Activated CD4-positive, alpha-beta T cell treated with anti-CD3 and anti-CD28 coated beads, Interleukin-2, amount 10 ng/mL, durations not matched to agents 7 days and 5 days (primary cell): ENCODE data around the gene HDAC5. TPM values are rescaled to one million over a fixed set of nuclear protein-coding genes. Genes with fewer than 3 reads are reported as not detected.
A peak's percentile ranks its signal among the peaks of the same experiment; 100 is the strongest.
"Not testable (repeated sequence)": the region's sequence is repeated elsewhere in the genome, so short reads cannot be mapped to it uniquely, and the experiment has no call there.

ENCODE experiments used
- CTCF ChIA-PET: fragments of 350-600 bp; sonication (Branson Sonifier 250); formaldehyde crosslinking; loops from one replicate; lab custom pipeline; 2021; ENCODE audit warnings: antibody characterized with exemption; lab: Charles Lee
- POLR2A ChIA-PET: fragments of 350-600 bp; sonication (Branson Sonifier 250); formaldehyde crosslinking; loops from one replicate; lab custom pipeline; 2021; ENCODE audit warnings: antibody characterized with exemption; lab: Charles Lee
- DNase-seq: peaks from one replicate; pipeline ENCODE4 v3.0.0-alpha.2; 2020
- H3K27ac Mint-ChIP-seq: one replicate; pipeline ENCODE4 v1.8.0; 2021; ENCODE audit warnings: mild to moderate bottlenecking, moderate library complexity, mixed read lengths
- H3K27me3 Mint-ChIP-seq: one replicate; pipeline ENCODE4 v1.8.0; 2021; ENCODE audit warnings: mixed read lengths
- H3K36me3 Mint-ChIP-seq: one replicate; pipeline ENCODE4 v1.8.0; 2021; ENCODE audit warnings: low read depth, mixed read lengths
- H3K4me1 Mint-ChIP-seq: one replicate; pipeline ENCODE4 v1.8.0; 2021; ENCODE audit warnings: mixed read lengths
- H3K4me3 Mint-ChIP-seq: one replicate; pipeline ENCODE4 v1.8.0; 2021; ENCODE audit warnings: mild to moderate bottlenecking, moderate library complexity, mixed read lengths
- H3K9me3 Mint-ChIP-seq: one replicate; pipeline ENCODE4 v1.8.0; 2021; ENCODE audit warnings: mixed read lengths
- total RNA-seq, 2 experiments: library from RNA; stranded (reverse); gene quantifications; one replicate each; pipeline ENCODE4 v1.2.3, GENCODE V29; 2021

HDAC5 gene
- total RNA-seq, 2 experiments from 2014 or later = 27.0 to 32.3 TPM

DNA sequence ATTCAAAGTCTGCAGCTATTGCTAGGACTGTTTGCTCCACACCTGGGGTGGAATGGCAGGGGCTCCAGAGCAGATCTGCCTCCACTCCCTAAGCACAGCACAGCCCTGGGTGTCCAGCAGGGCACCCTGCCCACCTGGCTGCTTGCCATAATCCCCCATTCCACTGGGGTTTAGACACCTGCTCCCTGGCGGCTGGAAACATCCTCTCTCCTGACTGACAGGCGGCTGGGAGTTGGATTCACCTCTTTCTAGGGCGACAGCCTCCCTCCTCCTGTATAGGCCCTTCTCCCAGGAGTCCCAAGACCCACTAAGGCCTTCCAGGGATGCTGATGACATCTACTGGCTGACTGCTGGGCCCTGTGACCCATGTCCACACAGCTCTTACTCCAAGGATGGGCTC is 18.0 kb downstream of the HDAC5 start:
- ChIA-PET CTCF (interaction anchor here (0.6 to 1.4 kb wide), 2 partner anchors 10 to 1754 kb away, joined by 5 to 6 read pairs; no protein-coding TSS in a partner anchor), POLR2A (no interaction called here)
- Mint-ChIP-seq H3K27ac (no peak overlapping the region), H3K9me3 (no peaks in the 10 kb centered on the region), H3K27me3 (no peaks in the 10 kb centered on the region), H3K36me3 (no peaks in the 10 kb centered on the region), H3K4me1 (peaks cover 5% of the 10 kb centered on the region), H3K4me3 (no peak overlapping the region)
- no peak for DNase-seq

DNA sequence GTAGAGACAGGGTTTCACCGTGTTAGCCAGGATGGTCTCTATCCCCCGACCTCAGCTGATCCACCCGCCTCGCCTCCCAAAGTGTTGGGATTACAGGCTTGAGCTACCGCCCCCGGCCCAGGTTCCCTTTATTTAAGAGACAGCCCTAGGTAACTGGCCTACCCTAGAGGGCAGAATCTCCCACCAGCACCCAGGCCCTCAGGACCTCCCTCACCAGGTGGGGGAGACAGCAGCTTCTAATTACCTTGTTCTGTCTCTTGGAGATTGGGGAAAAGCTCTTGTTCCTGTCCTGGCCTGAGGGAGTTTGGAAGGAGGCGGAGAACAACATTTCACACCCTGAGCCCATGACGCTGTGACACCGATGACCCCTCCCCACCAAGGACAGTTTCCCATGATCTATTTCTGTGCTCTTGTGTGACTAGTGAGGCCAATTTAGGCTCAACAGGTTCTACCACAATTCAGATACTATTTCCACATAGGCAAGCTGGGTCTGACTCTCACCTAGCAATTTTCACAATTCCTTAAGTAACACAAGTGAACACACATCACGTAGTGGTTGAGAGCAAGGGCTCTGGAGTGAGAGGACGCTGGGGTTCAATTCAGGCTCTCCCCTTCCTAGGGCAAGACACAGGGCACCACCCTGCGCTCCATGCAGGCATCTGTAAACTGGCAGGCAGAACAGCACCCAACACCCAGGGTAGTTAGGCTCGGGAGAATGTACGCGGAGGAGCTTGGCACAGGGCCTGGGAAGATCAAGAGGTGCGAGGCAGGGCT is 20.4 kb downstream of the HDAC5 start:
- POLR2A ChIA-PET = interaction anchor here (0.6 kb wide), 1 partner anchor 11 kb away, joined by 4 read pairs; no protein-coding TSS in a partner anchor
- H3K27me3 Mint-ChIP-seq = no peaks in the 10 kb centered on the region
- H3K4me3 Mint-ChIP-seq = no peak overlapping the region
- H3K27ac Mint-ChIP-seq = no peak overlapping the region
- no peaks in the 10 kb centered on the region for H3K9me3 Mint-ChIP-seq
- CTCF ChIA-PET = interaction anchor here (0.7 to 1.2 kb wide), 5 partner anchors 12 to 159 kb away, joined by 3 to 4 read pairs (median 3); partner anchors contain the start of gene HDAC5
- DNase-seq = no peak
- no peaks in the 10 kb centered on the region for H3K36me3 Mint-ChIP-seq
- peaks cover 3% of the 10 kb centered on the region for H3K4me1 Mint-ChIP-seq

DNA sequence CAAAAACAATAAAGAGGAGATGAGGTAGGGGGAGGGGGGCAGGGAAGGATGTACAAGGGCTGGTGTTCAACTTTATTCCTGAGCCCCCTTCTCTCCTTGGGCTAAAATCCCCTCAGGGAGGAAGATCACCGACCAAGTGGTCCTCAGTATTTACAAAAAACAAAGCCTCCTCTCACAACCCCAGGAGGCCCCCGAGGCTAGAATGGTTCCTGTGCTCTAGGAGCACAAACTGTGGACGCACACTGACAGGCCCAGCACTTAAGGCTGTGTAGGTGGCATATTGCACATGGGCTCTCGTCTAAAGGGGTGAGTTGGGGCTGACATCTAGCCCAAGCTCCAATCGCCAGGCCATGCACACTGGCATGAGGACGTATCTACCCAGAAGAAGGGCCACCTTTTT is 21.6 kb downstream of the HDAC5 start:
- CTCF ChIA-PET = interaction anchor here (0.9 to 1.2 kb wide), 2 partner anchors 10 to 22 kb away, joined by 3 to 4 read pairs; partner anchors contain the start of gene HDAC5

DNA sequence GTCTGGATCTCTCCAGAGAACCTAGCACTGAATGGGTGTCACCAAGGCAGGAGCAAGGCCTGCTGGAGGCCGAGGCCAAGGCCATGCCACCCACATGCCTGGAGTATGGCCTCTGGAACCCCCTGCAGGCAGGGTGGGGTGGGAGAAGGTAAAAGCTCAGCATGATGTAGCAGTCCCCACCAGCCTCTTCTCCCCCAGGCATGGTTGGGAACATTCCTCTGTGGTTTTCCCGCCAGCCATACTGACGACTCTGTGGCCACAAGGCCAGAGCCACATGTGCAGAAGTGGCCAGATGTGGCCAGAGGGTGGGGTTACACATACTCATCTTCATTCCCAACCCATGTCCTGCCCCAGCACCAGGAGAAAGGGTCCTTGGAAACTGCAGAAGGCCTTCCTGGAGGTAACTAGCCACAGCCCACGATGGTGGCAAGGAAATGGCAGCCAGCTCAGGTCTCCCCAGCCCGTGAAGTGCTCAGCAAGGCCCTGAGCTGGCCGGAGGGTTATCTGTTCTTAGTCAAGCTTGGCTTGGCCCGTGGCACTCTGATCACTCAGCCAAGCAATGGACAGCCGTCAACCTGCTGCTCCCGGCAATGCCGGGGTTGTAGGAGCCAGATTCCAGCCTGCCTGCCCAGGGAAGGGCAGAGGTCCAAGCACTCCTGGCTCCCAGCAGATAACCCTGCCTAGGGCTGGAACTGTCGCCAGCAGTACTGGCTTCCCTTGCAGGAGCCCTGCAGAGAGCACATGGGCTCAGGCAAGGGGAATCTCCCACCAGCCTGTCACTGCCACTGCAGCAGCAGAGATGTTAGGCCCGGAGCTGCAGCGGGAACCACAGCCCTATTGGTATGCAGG is 26.1 kb downstream of the HDAC5 start:
- peaks cover 17% of the 10 kb centered on the region for H3K4me1 Mint-ChIP-seq
- no peak overlapping the region for H3K27ac Mint-ChIP-seq
- ChIA-PET CTCF (no interaction called here), POLR2A (no interaction called here)
- H3K9me3 Mint-ChIP-seq = no peaks in the 10 kb centered on the region
- H3K36me3 Mint-ChIP-seq = no peaks in the 10 kb centered on the region
- DNase-seq = no peak
- no peak overlapping the region for H3K4me3 Mint-ChIP-seq
- no peaks in the 10 kb centered on the region for H3K27me3 Mint-ChIP-seq

More for the DNA sequence above, 21.6 kb downstream of the HDAC5 start:
- POLR2A ChIA-PET, H3K4me1 Mint-ChIP-seq, H3K36me3 Mint-ChIP-seq, H3K27me3 Mint-ChIP-seq, DNase-seq, H3K27ac Mint-ChIP-seq, H3K4me3 Mint-ChIP-seq, H3K9me3 Mint-ChIP-seq: not testable (repeated sequence)

DNA sequence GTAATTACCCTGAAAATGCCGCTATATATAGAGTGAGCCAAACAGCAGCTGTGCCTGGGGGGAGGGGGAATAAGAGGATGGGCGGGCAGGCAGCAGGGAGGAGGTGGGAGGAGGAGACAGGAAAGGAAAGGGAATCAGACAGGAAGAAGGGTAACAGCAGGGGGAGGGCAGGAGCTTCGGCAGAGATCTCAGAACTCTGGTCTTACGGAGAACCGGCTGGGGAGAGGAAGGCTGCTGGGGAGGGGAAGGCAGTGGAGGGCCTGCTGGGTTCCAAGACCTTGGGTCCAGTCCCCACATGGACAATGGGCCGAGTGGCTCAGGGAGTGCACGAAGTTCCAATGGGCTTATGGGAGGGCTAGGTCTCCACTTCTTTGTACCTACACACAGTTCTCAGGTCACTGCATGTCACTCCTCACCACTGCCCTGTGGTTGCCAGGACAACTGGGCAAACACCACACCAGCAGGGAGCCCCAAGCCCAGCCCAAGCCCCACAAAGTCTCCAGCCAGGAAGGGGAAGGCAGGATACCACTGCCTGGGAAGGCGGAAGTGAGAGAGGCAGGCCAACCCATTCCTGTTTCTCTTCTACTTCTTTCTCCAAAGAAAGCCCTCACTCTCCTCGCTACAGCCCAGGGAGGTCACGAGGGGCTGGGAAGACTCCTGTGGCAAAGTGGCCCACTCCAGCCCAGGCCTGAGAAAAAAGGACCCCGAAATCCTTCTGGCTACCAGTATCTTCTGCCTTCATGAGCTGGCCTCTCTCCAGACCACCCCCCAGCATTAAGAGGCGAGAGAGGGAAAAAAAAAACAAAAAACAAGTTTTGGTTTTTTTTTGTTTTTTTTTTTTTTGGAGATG is 27.6 kb downstream of the HDAC5 start:
- ChIA-PET POLR2A (interaction anchor here (0.5 to 0.7 kb wide), 2 partner anchors 24 to 126 kb away, joined by 3 read pairs; no protein-coding TSS in a partner anchor), CTCF (no interaction called here)
- no peaks in the 10 kb centered on the region for H3K36me3 Mint-ChIP-seq
- H3K4me1 Mint-ChIP-seq = peaks cover 17% of the 10 kb centered on the region
- DNase-seq = no peak
- no peaks in the 10 kb centered on the region for H3K9me3 Mint-ChIP-seq
- H3K27ac Mint-ChIP-seq = peak overlapping the region; percentile 69
- H3K4me3 Mint-ChIP-seq = no peak overlapping the region
- H3K27me3 Mint-ChIP-seq = no peaks in the 10 kb centered on the region

DNA sequence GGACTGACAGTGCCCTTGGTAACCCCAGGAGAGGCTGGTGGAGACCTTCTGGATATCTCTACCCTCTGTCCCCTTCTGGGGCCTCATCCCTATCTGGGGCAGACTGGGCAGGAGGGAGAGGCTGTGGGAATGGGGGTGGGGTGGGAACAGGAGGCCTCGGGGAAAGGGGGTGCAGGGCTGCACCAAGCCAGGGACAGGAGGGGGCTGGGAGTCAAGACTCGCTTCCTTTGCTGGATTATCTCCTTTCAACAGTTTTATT is 28.1 kb downstream of the HDAC5 start:
- no peak overlapping the region for H3K27ac Mint-ChIP-seq
- no peaks in the 10 kb centered on the region for H3K27me3 Mint-ChIP-seq
- no peak overlapping the region for H3K4me3 Mint-ChIP-seq
- H3K9me3 Mint-ChIP-seq = no peaks in the 10 kb centered on the region
- H3K36me3 Mint-ChIP-seq = no peaks in the 10 kb centered on the region
- ChIA-PET POLR2A (interaction anchor here (0.5 to 0.7 kb wide), 2 partner anchors 24 to 127 kb away, joined by 3 read pairs; no protein-coding TSS in a partner anchor), CTCF (no interaction called here)
- no peak for DNase-seq
- peaks cover 17% of the 10 kb centered on the region for H3K4me1 Mint-ChIP-seq

DNA sequence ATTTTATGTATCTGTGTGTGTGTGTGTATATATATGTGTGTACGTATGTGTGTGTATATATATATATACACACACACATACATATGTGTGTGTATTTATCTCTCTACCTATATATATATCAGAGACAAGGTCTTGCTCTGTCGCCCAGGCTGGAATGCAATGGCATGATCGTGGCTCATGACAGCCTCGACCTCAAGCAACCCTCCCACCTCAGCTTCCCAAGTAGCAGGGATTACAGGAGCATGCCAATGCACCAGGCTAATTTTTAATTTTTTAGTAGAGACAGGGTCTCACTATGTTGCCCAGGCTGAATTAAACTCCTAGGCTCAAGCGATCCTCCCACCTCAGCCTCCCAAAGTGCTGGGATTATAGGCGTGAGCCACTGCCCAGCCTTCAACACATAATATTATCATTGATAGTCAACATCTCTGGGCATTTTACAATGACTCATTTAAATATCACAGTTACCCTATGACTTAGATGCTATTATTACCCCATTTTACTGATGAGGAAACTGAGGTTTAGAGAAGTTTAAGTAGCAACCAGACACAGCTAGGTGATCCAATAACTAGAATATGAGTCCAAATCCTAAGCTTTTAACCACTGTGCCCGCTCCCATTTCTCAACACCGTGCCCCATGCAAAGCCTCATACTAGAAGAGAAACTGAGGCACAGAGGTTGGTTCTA is 28.6 kb downstream of the HDAC5 start:
- no peaks in the 10 kb centered on the region for H3K9me3 Mint-ChIP-seq
- ChIA-PET CTCF (no interaction called here), POLR2A (interaction anchor here (0.5 to 0.7 kb wide), 2 partner anchors 23 to 127 kb away, joined by 3 read pairs; no protein-coding TSS in a partner anchor)
- no peak for DNase-seq
- H3K36me3 Mint-ChIP-seq = no peaks in the 10 kb centered on the region
- no peaks in the 10 kb centered on the region for H3K27me3 Mint-ChIP-seq
- H3K4me3 Mint-ChIP-seq = no peak overlapping the region
- no peak overlapping the region for H3K27ac Mint-ChIP-seq
- H3K4me1 Mint-ChIP-seq = peaks cover 17% of the 10 kb centered on the region

DNA sequence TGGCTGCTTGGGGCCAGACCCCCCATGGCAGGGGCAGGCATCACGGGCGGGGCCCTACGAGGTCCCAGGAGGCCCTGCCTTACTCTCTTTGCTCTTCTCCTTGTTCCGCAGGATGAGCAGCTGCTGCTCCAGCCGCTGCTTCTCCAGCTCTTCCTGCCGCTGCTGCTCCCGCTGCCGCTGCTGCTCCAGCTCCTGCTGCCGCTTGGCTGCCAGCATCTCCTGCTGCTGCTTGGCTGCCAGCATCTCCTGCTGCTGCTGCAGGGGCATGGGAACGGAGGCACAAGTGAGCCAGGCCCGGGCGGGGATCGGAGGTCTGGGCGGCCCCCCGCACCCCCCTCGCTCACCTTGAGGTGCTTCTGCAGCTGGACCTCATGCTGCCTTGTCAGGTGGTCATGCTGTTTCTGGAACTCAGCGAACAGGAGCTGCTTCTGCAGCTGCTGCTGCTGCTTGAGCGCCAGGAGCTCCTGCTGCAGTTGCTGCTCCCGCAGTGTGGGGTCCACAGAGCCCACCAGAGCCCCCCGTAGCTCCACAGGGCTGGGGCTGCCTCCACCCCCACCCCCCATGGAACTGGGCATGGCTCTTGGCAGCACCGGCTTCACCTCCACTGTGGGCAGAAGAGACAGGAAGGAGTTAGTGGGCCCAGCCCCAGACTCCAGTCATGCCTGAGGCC is 30.1 kb downstream of the HDAC5 start:
- no peak overlapping the region for H3K27ac Mint-ChIP-seq
- POLR2A ChIA-PET = no interaction called here
- no peaks in the 10 kb centered on the region for H3K27me3 Mint-ChIP-seq
- DNase-seq = no peak
- CTCF ChIA-PET = no interaction called here
- no peak overlapping the region for H3K4me3 Mint-ChIP-seq
- H3K9me3 Mint-ChIP-seq = no peaks in the 10 kb centered on the region
- H3K36me3 Mint-ChIP-seq = peaks cover 2% of the 10 kb centered on the region
- peaks cover 17% of the 10 kb centered on the region for H3K4me1 Mint-ChIP-seq

DNA sequence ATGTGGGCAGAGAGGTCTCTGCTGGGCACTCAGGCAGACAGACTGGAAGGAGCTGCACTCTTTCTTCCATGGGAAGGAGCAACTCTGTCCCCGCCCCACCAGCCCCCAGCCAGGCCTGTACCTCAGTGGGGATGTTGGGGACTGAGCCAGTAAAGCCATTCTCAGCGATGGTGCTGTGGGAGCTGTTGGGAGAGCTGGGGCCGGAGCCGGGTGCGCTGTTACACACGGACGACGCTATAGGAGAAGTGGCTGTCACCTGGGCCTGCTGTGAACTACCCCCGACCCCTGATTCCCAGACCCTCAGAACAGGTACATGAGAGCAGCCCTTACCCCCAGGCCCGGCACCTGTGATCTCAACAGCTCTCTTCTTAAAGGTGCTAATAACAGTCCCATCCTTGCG is 31.4 kb downstream of the HDAC5 start:
- ChIA-PET CTCF (no interaction called here), POLR2A (no interaction called here)
- H3K9me3 Mint-ChIP-seq = no peaks in the 10 kb centered on the region
- no peak overlapping the region for H3K4me3 Mint-ChIP-seq
- H3K27me3 Mint-ChIP-seq = no peaks in the 10 kb centered on the region
- DNase-seq = no peak
- no peak overlapping the region for H3K27ac Mint-ChIP-seq
- H3K4me1 Mint-ChIP-seq = peaks cover 15% of the 10 kb centered on the region
- peaks cover 2% of the 10 kb centered on the region for H3K36me3 Mint-ChIP-seq

DNA sequence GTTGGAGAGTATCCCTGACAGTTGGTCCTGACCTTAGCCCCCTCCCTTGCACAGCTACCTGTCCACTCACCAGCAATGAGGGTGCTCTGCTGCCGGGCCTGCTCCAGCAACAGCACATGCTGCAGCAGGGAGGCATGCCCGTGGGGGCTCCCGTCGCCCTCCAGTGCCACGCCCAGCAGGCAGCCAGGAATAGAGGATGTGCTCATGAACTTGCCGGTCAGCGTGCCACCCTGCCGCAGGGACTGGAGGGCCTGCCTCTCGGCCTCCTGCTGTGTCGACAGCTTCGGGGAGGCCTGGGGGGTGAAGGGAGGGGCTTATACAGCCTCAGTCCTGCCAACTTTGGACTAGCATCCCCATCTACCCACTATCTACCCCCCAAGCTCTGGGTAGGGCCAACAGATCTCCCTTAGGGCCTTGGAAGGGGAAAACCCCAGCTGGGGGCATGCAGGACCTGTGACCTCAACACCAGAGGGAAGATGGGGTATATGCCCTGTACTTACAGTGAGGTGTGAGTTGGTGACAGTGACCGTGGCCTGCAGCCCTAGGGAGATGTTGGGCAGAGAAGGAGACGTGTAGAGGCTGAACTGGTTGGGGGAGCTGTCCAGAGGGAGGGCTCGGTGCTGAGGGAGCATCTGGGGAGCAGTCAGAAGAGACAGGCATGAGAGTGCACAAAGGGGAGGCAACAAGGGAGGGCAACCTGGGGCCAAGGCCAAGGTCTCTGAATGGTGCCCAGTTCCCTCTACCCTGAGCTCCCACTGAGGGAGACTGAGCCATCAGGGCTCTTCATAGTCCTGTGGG is 32.0 kb downstream of the HDAC5 start:
- no peak overlapping the region for H3K27ac Mint-ChIP-seq
- no peak overlapping the region for H3K4me3 Mint-ChIP-seq
- peaks cover 18% of the 10 kb centered on the region for H3K4me1 Mint-ChIP-seq
- H3K27me3 Mint-ChIP-seq = no peaks in the 10 kb centered on the region
- peaks cover 2% of the 10 kb centered on the region for H3K36me3 Mint-ChIP-seq
- H3K9me3 Mint-ChIP-seq = no peaks in the 10 kb centered on the region
- CTCF ChIA-PET = no interaction called here
- no peak for DNase-seq
- POLR2A ChIA-PET = no interaction called here

DNA sequence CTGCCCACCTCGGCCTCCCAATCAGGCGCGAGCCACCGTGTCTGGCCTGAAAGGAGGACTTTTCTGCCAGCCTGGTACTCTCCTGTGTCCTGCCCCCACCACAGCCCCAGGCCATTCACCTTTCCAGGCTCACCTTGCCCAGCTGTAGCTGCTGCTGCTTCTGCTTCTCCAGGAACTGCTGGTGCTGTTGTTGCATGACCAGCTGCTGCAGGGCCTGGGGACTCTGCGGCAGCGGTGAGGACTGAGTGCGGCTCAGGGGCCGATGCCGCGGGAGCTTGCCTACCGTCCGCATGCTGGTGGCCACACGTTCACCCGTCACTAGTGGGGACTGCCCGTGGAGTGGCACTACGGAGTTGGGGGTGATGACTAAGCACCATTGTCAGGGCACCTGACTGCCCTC is 35.2 kb downstream of the HDAC5 start:
- Mint-ChIP-seq H3K9me3 (no peaks in the 10 kb centered on the region), H3K4me3 (no peak overlapping the region), H3K27me3 (no peaks in the 10 kb centered on the region), H3K27ac (no peak overlapping the region), H3K4me1 (peaks cover 6% of the 10 kb centered on the region), H3K36me3 (peaks cover 2% of the 10 kb centered on the region)
- ChIA-PET POLR2A (no interaction called here), CTCF (interaction anchor here (0.7 to 1.2 kb wide), 5 partner anchors 15 to 178 kb away, joined by 3 to 4 read pairs (median 3); partner anchors contain the start of gene HROB)
- no peak for DNase-seq
